GM10248 (cell line): ENCODE measurements around the gene DLX2.

Experiments
- CTCF ChIA-PET: fragments of 300-600 bp; sonication (Branson Sonifier 250); formaldehyde crosslinking; extraction: SDS; loops from one replicate; lab custom pipeline; 2021; ENCODE audit warnings: antibody characterized with exemption; lab: Yijun Ruan, JAX
- POLR2A ChIA-PET: fragments of 350-650 bp; sonication (Branson Sonifier 250); formaldehyde crosslinking; extraction: SDS; loops from one replicate; lab custom pipeline; 2020; ENCODE audit warnings: antibody characterized with exemption; lab: Yijun Ruan, JAX
- DNase-seq: peaks from one replicate; pipeline ENCODE4 v3.0.0; 2012; ENCODE audit errors: extremely low spot score
- CTCF ChIP-seq: IDR thresholded peaks from 2 replicates; pipeline ENCODE4 v1.5.1; 2012; ENCODE audit warnings: mild to moderate bottlenecking, low read depth; ENCODE audit errors: extremely low read depth, missing control alignments, control extremely low read depth

The DLX2 gene

DNA sequence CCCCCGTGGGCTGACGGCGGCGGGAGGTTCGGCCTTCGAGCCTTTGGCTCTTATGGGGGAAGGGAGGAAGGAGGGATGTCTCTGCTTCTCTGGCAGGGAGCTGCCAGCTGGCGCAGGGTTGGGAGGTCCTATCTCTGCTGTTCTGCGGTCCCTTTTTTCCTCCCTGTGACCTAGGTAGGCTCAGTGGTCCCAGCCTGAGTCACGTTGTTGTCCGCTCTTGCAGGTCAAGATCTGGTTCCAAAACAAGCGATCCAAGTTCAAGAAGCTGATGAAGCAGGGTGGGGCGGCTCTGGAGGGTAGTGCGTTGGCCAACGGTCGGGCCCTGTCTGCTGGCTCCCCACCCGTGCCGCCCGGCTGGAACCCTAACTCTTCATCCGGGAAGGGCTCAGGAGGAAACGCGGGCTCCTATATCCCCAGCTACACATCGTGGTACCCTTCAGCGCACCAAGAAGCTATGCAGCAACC lies 14.9 kb downstream of the DLX2 start:
- DNase-seq = peak; percentile 18
- POLR2A ChIA-PET = no interaction called here
- CTCF ChIA-PET = interaction anchor here (0.7 to 3.2 kb wide), 4 partner anchors 8 to 15 kb away, joined by 3 to 10 read pairs (median 6); partner anchors contain the start of gene DLX2
- no peak for TF ChIP-seq CTCF

DNA sequence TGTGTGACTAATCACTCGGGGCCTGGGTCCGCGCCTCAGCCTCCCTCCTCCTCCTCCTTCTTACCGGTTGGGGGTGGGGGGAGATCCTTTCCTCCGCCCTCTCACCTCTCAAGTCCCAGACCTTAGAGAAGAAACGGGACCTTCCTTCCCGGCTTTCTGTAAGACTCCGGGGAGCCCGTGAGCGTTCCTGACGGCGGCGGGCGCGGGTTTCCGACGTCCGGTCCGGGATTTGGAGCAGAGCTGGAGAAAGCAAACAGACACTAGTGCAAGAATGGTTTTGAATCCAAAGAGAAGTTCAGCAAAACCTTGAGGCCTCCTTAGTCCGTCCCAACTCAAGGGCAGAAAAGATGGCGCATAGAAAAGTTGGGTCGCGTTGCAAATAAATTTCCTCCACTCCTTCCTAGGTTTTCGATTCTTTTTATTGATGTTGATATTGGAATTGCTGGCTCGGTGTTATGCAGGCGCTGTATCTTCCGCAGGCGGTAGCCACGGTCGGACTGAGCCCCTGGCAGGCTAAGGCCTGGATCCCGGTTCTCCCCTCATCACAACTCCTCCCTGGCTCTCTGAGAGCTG lies 15.4 kb downstream of the DLX2 start:
- POLR2A ChIA-PET = no interaction called here
- CTCF ChIA-PET = interaction anchor here (0.7 to 3.2 kb wide), 6 partner anchors 9 to 21 kb away, joined by 3 to 10 read pairs (median 4); partner anchors contain the start of gene DLX2
- no peak for TF ChIP-seq CTCF
- no peak for DNase-seq

GRCh38 chr2:172086241-172087206 lies 16.2 kb downstream of the DLX2 start:
- DNase-seq = peak; percentile 68
- ChIA-PET CTCF (interaction anchor here (1.6 to 3.2 kb wide), 5 partner anchors 9 to 22 kb away, joined by 4 to 10 read pairs (median 5); no protein-coding TSS in a partner anchor), POLR2A (no interaction called here)
- TF ChIP-seq CTCF = no peak

GRCh38 chr2:172085460-172086159 lies 17.1 kb downstream of the DLX2 start, which contains the start of gene DLX1:
TSS of gene DLX1 (plus strand) at chr2:172085507. CDS start at chr2:172085678, 171 bp downstream.
- DNase-seq = no peak
- ChIA-PET CTCF (interaction anchor here (0.9 to 3.2 kb wide), 8 partner anchors 10 to 381 kb away, joined by 3 to 10 read pairs (median 4); partner anchors contain the start of gene DLX2), POLR2A (no interaction called here)
- no peak for TF ChIP-seq CTCF

DNA sequence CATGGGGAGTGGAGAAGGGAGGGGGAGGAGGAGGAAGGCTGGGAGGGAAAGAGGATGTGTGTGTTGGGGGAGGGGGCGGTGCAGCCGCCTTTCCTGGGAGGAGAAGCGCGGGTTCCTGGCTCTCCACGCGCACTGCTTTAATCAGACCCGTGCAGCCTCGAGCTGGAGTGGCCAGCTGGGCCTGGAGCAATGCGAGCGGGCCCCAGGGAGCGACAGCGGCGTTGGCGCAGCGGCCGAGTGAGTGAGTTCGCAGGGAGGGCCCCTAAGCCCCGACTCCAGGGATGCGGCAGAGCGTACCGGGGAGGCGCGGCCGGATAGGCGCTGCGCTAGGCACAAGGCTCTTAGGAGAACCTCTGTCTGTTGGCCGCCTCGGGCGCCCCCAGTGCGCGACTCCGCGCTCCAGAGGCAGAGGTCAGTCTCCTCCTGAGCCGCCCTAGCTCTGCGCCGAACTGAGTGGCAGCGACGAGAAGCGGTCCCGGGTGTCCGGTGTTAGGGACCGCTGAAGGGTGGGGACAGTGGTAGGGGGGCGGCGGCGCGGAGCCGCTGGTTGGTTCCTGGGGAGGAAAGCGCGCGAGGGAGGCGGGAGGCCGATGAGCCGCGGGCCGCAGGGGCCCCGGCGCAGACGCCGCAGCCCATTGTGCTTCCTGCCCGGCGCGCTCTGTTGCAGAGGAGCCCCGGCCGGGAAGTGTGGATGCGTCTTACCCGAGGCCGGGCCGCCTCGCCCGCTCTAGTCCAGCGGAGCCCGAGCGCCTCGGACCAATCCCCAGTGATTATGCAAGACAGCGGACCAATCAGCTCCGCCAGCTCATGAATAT lies 17.8 kb downstream of the DLX2 start:
- ChIA-PET POLR2A (no interaction called here), CTCF (interaction anchor here (0.6 to 2.7 kb wide), 7 partner anchors 11 to 385 kb away, joined by 3 to 9 read pairs (median 3); partner anchors contain the start of gene DLX2)
- DNase-seq = peak; percentile 87
- TF ChIP-seq CTCF = no peak

DNA sequence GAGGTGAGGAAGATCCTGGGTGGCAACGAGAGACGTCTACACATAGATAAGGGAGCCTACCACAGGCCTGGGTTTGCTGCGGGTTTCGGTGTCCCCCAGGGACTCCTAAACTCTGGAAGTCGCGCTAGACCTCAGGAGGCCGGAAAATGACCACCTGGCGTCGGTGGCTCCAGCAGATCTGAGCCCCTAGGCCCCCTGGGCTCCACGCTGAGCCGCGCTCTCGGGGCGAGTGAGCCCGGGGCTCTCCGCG lies 18.4 kb downstream of the DLX2 start:
- ChIA-PET CTCF (interaction anchor here (0.6 to 2.7 kb wide), 2 partner anchors 43 to 385 kb away, joined by 3 to 9 read pairs; no protein-coding TSS in a partner anchor), POLR2A (no interaction called here)
- TF ChIP-seq CTCF = no peak
- peak; percentile 23 for DNase-seq
